OCI-LY1 (cell line): ENCODE measurements around the gene SIRT2.

Source experiments
- H2AFZ ChIP-seq: fragments of 200-600 bp; sonication (generic), shearing (Covaris generic); 2 replicates; pipeline ENCODE4 v1.6.0; 2014; ENCODE audit warnings: antibody characterized with exemption, mild to moderate bottlenecking, low read length
- H3F3A ChIP-seq: fragments of 200-600 bp; sonication (generic), shearing (Covaris generic); 2 replicates; pipeline ENCODE4 v1.6.0; 2014; ENCODE audit warnings: mild to moderate bottlenecking, antibody characterized with exemption, low read length, moderate library complexity; ENCODE audit not compliant: insufficient read depth
- H3K27ac ChIP-seq: fragments of 200-600 bp; sonication (generic); 2 replicates; pipeline ENCODE4 v1.5.1; 2014; ENCODE audit warnings: low read length, mixed run types, mild to moderate bottlenecking, low read depth; ENCODE audit not compliant: poor library complexity, severe bottlenecking
- H3K27me3 ChIP-seq: fragments of 200-600 bp; sonication (generic); 2 replicates; pipeline ENCODE4 v1.6.0; 2014; ENCODE audit warnings: antibody characterized with exemption, mild to moderate bottlenecking, low read length, moderate library complexity; ENCODE audit not compliant: insufficient read depth
- H3K36me3 ChIP-seq: fragments of 200-600 bp; sonication (generic); 2 replicates; pipeline ENCODE4 v1.6.1; 2014; ENCODE audit warnings: mild to moderate bottlenecking, antibody characterized with exemption, low read length, moderate library complexity, mixed read lengths; ENCODE audit not compliant: insufficient read depth
- H3K4me1 ChIP-seq: fragments of 200-600 bp; sonication (generic); 2 replicates; pipeline ENCODE4 v1.5.1; 2014; ENCODE audit warnings: mild to moderate bottlenecking, low read length, moderate library complexity; ENCODE audit not compliant: insufficient read depth, severe bottlenecking
- H3K4me2 ChIP-seq: fragments of 200-600 bp; sonication (generic), shearing (Covaris generic); 2 replicates; pipeline ENCODE4 v1.6.1; 2014; ENCODE audit warnings: low read length
- H3K4me3 ChIP-seq: fragments of 200-600 bp; sonication (generic); 2 replicates; pipeline ENCODE4 v1.5.1; 2014; ENCODE audit warnings: low read length, low read depth, mild to moderate bottlenecking, mixed read lengths; ENCODE audit not compliant: poor library complexity, severe bottlenecking
- H3K79me2 ChIP-seq: fragments of 200-600 bp; shearing (Covaris generic); 2 replicates; pipeline ENCODE4 v1.6.1; 2016; ENCODE audit warnings: mixed run types, low read length, mixed read lengths; ENCODE audit not compliant: insufficient read depth
- H3K9ac ChIP-seq: fragments of 200-600 bp; sonication (generic), shearing (Covaris generic); 2 replicates; pipeline ENCODE4 v1.6.1; 2014; ENCODE audit warnings: mild to moderate bottlenecking, low read length, mixed read lengths
- H3K9me2 ChIP-seq: fragments of 200-600 bp; sonication (generic), shearing (Covaris generic); 2 replicates; pipeline ENCODE4 v1.6.1; 2014; ENCODE audit warnings: low read depth, mild to moderate bottlenecking, low read length, mixed read lengths
- H3K9me3 ChIP-seq: fragments of 200-600 bp; shearing (Covaris generic); 2 replicates; pipeline ENCODE4 v1.6.1; 2014; ENCODE audit warnings: low read length, mixed read lengths
- H4K20me1 ChIP-seq: fragments of 200-600 bp; sonication (generic), shearing (Covaris generic); 2 replicates; pipeline ENCODE4 v1.6.0; 2016; ENCODE audit warnings: mild to moderate bottlenecking, low read length; ENCODE audit not compliant: insufficient read depth
- CTCF ChIP-seq: fragments of 200-600 bp; sonication (generic), shearing (Covaris generic); IDR thresholded peaks from 2 replicates; pipeline ENCODE4 v1.5.1; 2017; ENCODE audit warnings: mild to moderate bottlenecking, antibody characterized with exemption, low read length, moderate library complexity, mixed read lengths
- EZH2 ChIP-seq: fragments of 200-600 bp; sonication (generic), shearing (Covaris generic); IDR thresholded peaks from 2 replicates; pipeline ENCODE4 v1.8.0; 2017; ENCODE audit warnings: borderline replicate concordance, mixed run types, mild to moderate bottlenecking, antibody characterized with exemption, low read length, moderate library complexity, mixed read lengths

The SIRT2 gene

GRCh38 chr19:38845374-38846024 lies 53.9 kb downstream of the SIRT2 start:
- TF ChIP-seq EZH2 = no peak
- TF ChIP-seq CTCF = no peak
- Histone ChIP-seq H3K27me3 (no peaks in the 10 kb centered on the region), H3K79me2 (peaks cover 24% of the 10 kb centered on the region), H3K4me3 (no peak overlapping the region), H4K20me1 (peaks cover 3% of the 10 kb centered on the region; the same call in 1 of the 2 replicates), H3K36me3 (peaks cover 86% of the 10 kb centered on the region), H3K9me3 (no peaks in the 10 kb centered on the region), H3K9ac (no peak overlapping the region), H3F3A (no peaks in the 10 kb centered on the region; the same call in 1 of the 2 replicates), H2AFZ (no peak overlapping the region), H3K4me1 (peaks cover 25% of the 10 kb centered on the region), H3K4me2 (no peak overlapping the region), H3K27ac (no peak overlapping the region), H3K9me2 (no peaks in the 10 kb centered on the region)

- H3K36me3 ChIP-seq = peaks cover 99% of the 10 kb centered on the region
- no peak overlapping the region for H2AFZ ChIP-seq
- H3K27ac ChIP-seq = no peak overlapping the region
- H3F3A ChIP-seq = no peaks in the 10 kb centered on the region; the same call in 1 of the 2 replicates
- peaks cover 3% of the 10 kb centered on the region; the same call in 1 of the 2 replicates for H4K20me1 ChIP-seq
- no peaks in the 10 kb centered on the region for H3K27me3 ChIP-seq
- H3K79me2 ChIP-seq = peaks cover 24% of the 10 kb centered on the region
- H3K4me2 ChIP-seq = no peak overlapping the region
- no peak overlapping the region for H3K9ac ChIP-seq
- TF ChIP-seq CTCF (no peak), EZH2 (no peak)
- no peak overlapping the region for H3K4me3 ChIP-seq
- peaks cover 25% of the 10 kb centered on the region for H3K4me1 ChIP-seq
- H3K9me3 ChIP-seq = no peaks in the 10 kb centered on the region
- no peaks in the 10 kb centered on the region for H3K9me2 ChIP-seq
Measured at GRCh38 chr19:38844093-38844686, 55.2 kb downstream of the SIRT2 start.

GRCh38 chr19:38843175-38843758 lies 56.2 kb downstream of the SIRT2 start:
- H3K4me1 ChIP-seq = peaks cover 20% of the 10 kb centered on the region
- H3K9me2 ChIP-seq = no peaks in the 10 kb centered on the region
- H3F3A ChIP-seq = no peaks in the 10 kb centered on the region; the same call in 1 of the 2 replicates
- H3K4me2 ChIP-seq = no peak overlapping the region
- TF ChIP-seq EZH2 (no peak), CTCF (no peak)
- H4K20me1 ChIP-seq = peaks cover 3% of the 10 kb centered on the region; the same call in 1 of the 2 replicates
- peaks cover 100% of the 10 kb centered on the region for H3K36me3 ChIP-seq
- no peak overlapping the region for H3K4me3 ChIP-seq
- H3K9me3 ChIP-seq = no peaks in the 10 kb centered on the region
- H3K79me2 ChIP-seq = peaks cover 15% of the 10 kb centered on the region
- H3K27ac ChIP-seq = no peak overlapping the region
- no peak overlapping the region for H3K9ac ChIP-seq
- H2AFZ ChIP-seq = no peak overlapping the region
- H3K27me3 ChIP-seq = no peaks in the 10 kb centered on the region
